Measurements from ENCODE around the gene TNFRSF1A.

GRCh38 chr12:6338955-6339354, 2.9 kb downstream of the TNFRSF1A start:
- TF ChIP-seq CTCF (conservative IDR thresholded peaks at IDR 0.05; ENCODE audit: low read length) (no peak), EZH2phosphoT487 (IDR thresholded peaks at IDR 0.05; ENCODE audit: borderline replicate concordance) (no peak)

Measured in Loucy (cell line).